Stimulated activated CD4-positive, alpha-beta T cell treated with anti-CD3 and anti-CD28 coated beads, Interleukin-2, amount 100 ng/mL, for 24 hours (primary cell): Measurements from ENCODE around the gene IFT25.

Experiments used
- DNase-seq, 2 donors: peaks; one replicate each; pipeline ENCODE4 v3.0.0-alpha.2; 2020

The IFT25 gene

GRCh38 chr1:53956308-53957168 is 11.0 kb upstream of the IFT25 start:
- DNase-seq = no peak

- no peak for DNase-seq
Observed at GRCh38 chr1:53954128-53954527, 8.6 kb upstream of the IFT25 start.

- DNase-seq = no peak
Observed at GRCh38 chr1:53951697-53952096, 6.2 kb upstream of the IFT25 start.

- no peak for DNase-seq
Observed at GRCh38 chr1:53949023-53949990, 3.8 kb upstream of the IFT25 start.

GRCh38 chr1:53948291-53948690 is 2.8 kb upstream of the IFT25 start:
- DNase-seq = no peak

- DNase-seq = no peak
Observed at GRCh38 chr1:53947172-53947907, 1.8 kb upstream of the IFT25 start.

GRCh38 chr1:53946252-53947171 is 1.0 kb upstream of the IFT25 start, which contains the start of gene LRRC42:
Gene LRRC42 (plus strand): TSS chr1:53946350. CDS start chr1:53952000, 5,650 bp downstream.
- no peak for DNase-seq

- no peak for DNase-seq
Observed at GRCh38 chr1:53945183-53945432, 391 bp downstream of the IFT25 start.

- no peak for DNase-seq
Observed at GRCh38 chr1:53944469-53945182, 873 bp downstream of the IFT25 start.

- no peak for DNase-seq
Observed at GRCh38 chr1:53943490-53944043, 1.9 kb downstream of the IFT25 start.

- DNase-seq = no peak
Observed at GRCh38 chr1:53943090-53943489, 2.4 kb downstream of the IFT25 start.

- DNase-seq = no peak
Observed at GRCh38 chr1:53942127-53942957, 3.2 kb downstream of the IFT25 start.

GRCh38 chr1:53938136-53938830 is 7.2 kb downstream of the IFT25 start:
- DNase-seq = no peak

GRCh38 chr1:53936430-53936829 is 9.1 kb downstream of the IFT25 start:
- no peak for DNase-seq

GRCh38 chr1:53934170-53934765 is 11.2 kb downstream of the IFT25 start:
- DNase-seq = no peak

- DNase-seq = no peak
Observed at GRCh38 chr1:53931523-53931922, 14.0 kb downstream of the IFT25 start.

- no peak for DNase-seq
Observed at GRCh38 chr1:53930932-53931331, 14.6 kb downstream of the IFT25 start.

- no peak for DNase-seq
Observed at GRCh38 chr1:53929246-53929960, 16.1 kb downstream of the IFT25 start.
